ENCODE results near the gene NEBL. TPM values are rescaled to one million over a fixed set of nuclear protein-coding genes. Genes with fewer than 3 reads are reported as not detected.
"Not testable (repeated sequence)": the region's sequence is repeated elsewhere in the genome, so short reads cannot be mapped to it uniquely, and the experiment has no call there.

NEBL gene
- 1 to 10 TPM; 1.9 to 6.5 (median 2.4) TPM for total RNA-seq

- Histone ChIP-seq H3K27me3 (no peaks in the 10 kb centered on the region), H3K36me3 (no peaks in the 10 kb centered on the region), H3K4me3 (no peak within 1 kb of the TSS), H3K9me3 (no peaks in the 10 kb centered on the region), H3K27ac (no peak within 1 kb of the TSS), H3K4me1 (no peaks in the 10 kb centered on the region)
- TF ChIP-seq POLR2AphosphoS5 (IDR thresholded peaks at IDR 0.05) (no peak), EP300 (IDR thresholded peaks at IDR 0.05) (no peak), CTCF (IDR thresholded peaks at IDR 0.05) (no peak), POLR2A (IDR thresholded peaks at IDR 0.05) (no peak)
- no peak for ATAC-seq
- WGBS, 2 donors (ENCODE audit: low coverage in 1 of 2) = 74 to 76% methylated on average over 2 of the region's 2 CpGs
These were observed at the start of gene NEBL for GRCh38 chr10:20897146-20897825. TSS of gene NEBL (minus strand) at chr10:20897311. CDS start at chr10:20897205, 106 bp downstream.

- no peaks in the 10 kb centered on the region for H3K27me3 ChIP-seq
- no peak overlapping the region for H3K27ac ChIP-seq
- no peaks in the 10 kb centered on the region for H3K36me3 ChIP-seq
- no peaks in the 10 kb centered on the region for H3K9me3 ChIP-seq
- H3K4me1 ChIP-seq = no peaks in the 10 kb centered on the region
- no peak for ATAC-seq
- H3K4me3 ChIP-seq = no peak overlapping the region
- 87 to 88% methylated on average over 9 of the region's 9 CpGs for WGBS, 2 donors (ENCODE audit: low coverage in 1 of 2)
- TF ChIP-seq POLR2A (IDR thresholded peaks at IDR 0.05) (no peak), CTCF (IDR thresholded peaks at IDR 0.05) (no peak), POLR2AphosphoS5 (IDR thresholded peaks at IDR 0.05) (no peak), EP300 (IDR thresholded peaks at IDR 0.05) (no peak)
These were observed 48.6 kb upstream of the NEBL start for GRCh38 chr10:20945546-20946332.

GRCh38 chr10:20944789-20945502 is 47.8 kb upstream of the NEBL start:
- Histone ChIP-seq H3K27ac (no peak overlapping the region), H3K27me3 (no peaks in the 10 kb centered on the region), H3K36me3 (no peaks in the 10 kb centered on the region), H3K4me1 (no peaks in the 10 kb centered on the region), H3K9me3 (no peaks in the 10 kb centered on the region), H3K4me3 (no peak overlapping the region)
- TF ChIP-seq EP300 (IDR thresholded peaks at IDR 0.05) = no peak
- TF ChIP-seq POLR2AphosphoS5 (IDR thresholded peaks at IDR 0.05) = no peak
- no peak for TF ChIP-seq CTCF (IDR thresholded peaks at IDR 0.05)
- 88 to 94% methylated on average over 7 of the region's 7 CpGs for WGBS, 2 donors (ENCODE audit: low coverage in 1 of 2)
- ATAC-seq = no peak

- H3K4me1 ChIP-seq, ATAC-seq, H3K36me3 ChIP-seq, H3K27me3 ChIP-seq, H3K27ac ChIP-seq, H3K4me3 ChIP-seq, H3K9me3 ChIP-seq: not testable (repeated sequence)
- 65% methylated on average over 2 of the region's 5 CpGs; no CpG with 5 or more reads in 1 of the 2 donors for WGBS, 2 donors (ENCODE audit: low coverage in 1 of 2)
These were observed 42.3 kb upstream of the NEBL start for GRCh38 chr10:20939414-20939813.

GRCh38 chr10:20936396-20936795 is 39.3 kb upstream of the NEBL start:
- no peak for ATAC-seq
- H3K36me3 ChIP-seq = no peaks in the 10 kb centered on the region
- no peaks in the 10 kb centered on the region for H3K4me1 ChIP-seq
- H3K27ac ChIP-seq = no peak overlapping the region
- H3K9me3 ChIP-seq = peaks cover 0 to 5% (median 0%) of the 10 kb centered on the region in 3 donors
- H3K4me3 ChIP-seq = no peak overlapping the region
- H3K27me3 ChIP-seq = no peaks in the 10 kb centered on the region
- TF ChIP-seq EP300 (IDR thresholded peaks at IDR 0.05) = no peak
- TF ChIP-seq CTCF (IDR thresholded peaks at IDR 0.05) = no peak
- TF ChIP-seq POLR2A (IDR thresholded peaks at IDR 0.05) = no peak
- TF ChIP-seq POLR2AphosphoS5 (IDR thresholded peaks at IDR 0.05) = no peak
